LNCaP clone FGC (cell line): Measurements from ENCODE around the gene GPBAR1.

ENCODE experiments used
- DNase-seq: peaks from one replicate; pipeline ENCODE4 v3.0.0-alpha.2; 2011; ENCODE audit warnings: low read depth
- H3K4me3 ChIP-seq: 2 replicates; pipeline ENCODE4 v1.5.1; 2011; ENCODE audit warnings: mild to moderate bottlenecking, low read depth, low read length, control low read depth
- TF ChIP-seq, protein P1 (sequence below): IDR thresholded peaks from 2 replicates; pipeline ENCODE4 v1.5.1; 2012; ENCODE audit warnings: mild to moderate bottlenecking; ENCODE audit not compliant: control insufficient read depth, insufficient read depth; ENCODE audit errors: extremely low read depth

GPBAR1 gene

DNA sequence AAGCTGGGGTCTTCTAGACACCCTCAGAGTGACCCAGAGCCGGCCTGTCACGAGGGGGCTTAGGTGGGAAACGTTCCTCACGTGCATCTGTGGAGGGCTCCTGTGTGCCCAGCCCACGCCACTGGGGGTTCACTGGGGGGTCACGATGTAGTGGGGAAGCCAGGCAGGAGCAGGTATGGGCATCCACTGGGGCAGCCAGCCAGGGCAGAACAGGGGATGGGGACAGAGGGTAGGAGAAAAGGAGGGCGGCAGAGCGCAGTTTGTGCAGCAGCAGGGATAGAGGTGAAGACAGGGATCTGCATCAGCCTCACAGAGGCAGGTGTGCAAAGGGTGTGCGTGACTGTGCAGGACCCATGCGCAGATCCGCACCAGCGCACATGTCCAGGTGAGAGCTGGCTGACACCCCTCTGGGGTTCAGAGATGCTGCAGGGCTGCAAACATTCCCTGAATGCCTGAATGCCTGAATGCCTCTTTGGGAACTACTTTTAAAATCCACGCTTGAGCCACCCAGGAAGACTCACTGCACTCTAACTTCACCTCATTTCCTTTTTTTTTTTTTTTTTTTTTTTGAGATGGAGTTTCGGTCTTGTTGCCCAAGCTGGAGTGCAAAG lies 19.6 kb downstream of the GPBAR1 start:
- no peak overlapping the region for H3K4me3 ChIP-seq
- DNase-seq: no peak
- TF ChIP-seq, protein P1, sequence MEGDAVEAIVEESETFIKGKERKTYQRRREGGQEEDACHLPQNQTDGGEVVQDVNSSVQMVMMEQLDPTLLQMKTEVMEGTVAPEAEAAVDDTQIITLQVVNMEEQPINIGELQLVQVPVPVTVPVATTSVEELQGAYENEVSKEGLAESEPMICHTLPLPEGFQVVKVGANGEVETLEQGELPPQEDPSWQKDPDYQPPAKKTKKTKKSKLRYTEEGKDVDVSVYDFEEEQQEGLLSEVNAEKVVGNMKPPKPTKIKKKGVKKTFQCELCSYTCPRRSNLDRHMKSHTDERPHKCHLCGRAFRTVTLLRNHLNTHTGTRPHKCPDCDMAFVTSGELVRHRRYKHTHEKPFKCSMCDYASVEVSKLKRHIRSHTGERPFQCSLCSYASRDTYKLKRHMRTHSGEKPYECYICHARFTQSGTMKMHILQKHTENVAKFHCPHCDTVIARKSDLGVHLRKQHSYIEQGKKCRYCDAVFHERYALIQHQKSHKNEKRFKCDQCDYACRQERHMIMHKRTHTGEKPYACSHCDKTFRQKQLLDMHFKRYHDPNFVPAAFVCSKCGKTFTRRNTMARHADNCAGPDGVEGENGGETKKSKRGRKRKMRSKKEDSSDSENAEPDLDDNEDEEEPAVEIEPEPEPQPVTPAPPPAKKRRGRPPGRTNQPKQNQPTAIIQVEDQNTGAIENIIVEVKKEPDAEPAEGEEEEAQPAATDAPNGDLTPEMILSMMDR: no peak

DNA sequence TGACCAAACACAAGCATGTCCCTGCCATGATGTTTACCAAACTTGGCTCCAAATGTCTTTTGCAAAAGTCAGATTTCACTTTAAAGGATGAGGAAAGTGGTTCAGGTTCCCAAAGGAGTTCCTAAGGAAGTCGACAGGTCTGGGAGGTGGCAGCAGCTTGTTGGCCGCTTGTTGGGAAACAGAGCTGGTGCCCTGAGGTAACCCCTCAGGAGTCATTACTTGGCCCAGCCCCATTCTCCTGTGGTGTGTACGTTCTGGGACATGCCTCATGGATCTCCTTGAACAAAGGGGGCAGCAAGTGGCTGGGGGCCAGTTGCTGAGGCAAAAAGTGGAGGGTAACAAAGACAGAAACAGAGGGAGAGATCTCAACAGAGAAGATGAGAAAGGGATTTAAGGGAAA lies 20.6 kb downstream of the GPBAR1 start:
- TF ChIP-seq, protein P1: no peak
- DNase-seq: no peak
- H3K4me3 ChIP-seq: no peak overlapping the region

DNA sequence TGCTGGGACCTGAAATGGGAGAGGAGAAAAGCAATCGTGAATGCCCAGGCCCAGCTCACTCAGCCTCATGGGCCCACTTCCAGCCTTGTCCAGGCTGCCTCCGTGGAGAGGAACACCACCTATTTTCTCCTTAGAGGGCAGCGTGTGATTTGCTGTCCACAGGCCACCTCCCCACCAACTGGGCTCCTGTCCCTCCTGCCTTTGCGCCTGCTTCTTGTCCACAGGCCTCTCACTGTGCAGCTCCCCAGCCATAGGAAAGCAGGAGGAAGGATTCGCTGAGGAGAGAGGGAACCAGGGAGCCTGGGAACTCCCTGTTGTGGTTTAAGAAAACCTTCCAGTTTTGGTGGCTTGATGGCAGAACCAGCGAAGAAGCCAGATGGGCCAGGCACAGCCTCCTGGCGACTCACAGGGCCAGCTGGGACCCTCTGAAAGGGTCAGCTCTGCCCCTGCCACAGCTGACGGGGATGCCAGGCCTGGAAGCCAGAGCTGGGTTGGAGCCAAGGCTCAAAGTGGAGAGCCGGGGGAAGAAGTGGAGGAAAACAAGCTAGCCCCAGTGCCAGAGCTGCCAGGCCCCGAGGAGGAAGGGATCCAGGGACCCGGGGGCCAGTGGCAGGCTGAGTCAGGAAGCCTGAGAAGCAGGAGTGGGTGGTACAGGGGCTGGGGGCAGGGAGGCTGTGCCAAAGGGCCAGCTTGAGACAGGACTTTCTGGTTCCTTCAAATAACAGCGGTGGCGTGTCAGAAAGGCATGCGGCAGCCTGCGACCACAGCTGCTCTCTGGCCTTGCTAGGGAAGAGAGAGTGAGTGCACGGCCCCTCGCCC lies 21.6 kb downstream of the GPBAR1 start:
- DNase-seq: peak; percentile 38
- no peak overlapping the region for H3K4me3 ChIP-seq
- TF ChIP-seq, protein P1: no peak

DNA sequence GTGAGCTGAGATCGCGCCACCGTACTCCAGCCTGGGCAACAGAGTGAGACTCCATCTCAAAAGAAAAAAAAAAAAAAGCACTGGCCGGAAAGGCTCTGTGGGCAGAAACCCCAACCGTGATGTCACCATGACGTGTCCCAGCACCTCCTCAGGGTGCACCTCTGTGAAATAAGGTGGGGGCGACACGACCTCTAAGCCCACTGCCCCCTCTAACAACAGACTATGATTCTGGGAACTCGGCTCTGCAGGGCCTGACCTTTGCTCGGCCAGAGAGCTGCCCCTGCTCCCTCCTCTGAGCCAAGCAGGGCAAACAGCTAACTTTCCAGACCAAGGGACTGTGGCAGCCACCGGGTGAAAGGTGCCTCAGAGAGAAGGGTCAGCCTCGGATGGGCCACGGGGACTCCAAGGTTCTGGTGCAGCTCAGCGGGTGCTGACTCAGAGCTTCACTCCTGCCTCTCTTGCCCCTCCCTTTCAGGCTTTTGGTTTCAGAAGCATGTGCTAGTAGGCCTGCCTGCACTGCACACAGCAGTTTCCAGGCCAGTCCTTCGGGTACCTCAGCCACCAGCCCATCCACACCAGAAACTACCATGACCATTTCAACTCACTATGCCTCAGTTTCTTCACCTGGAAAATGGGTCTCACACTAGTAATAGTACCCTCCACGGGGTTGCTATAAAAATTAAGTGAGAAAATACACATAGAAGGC lies 23.4 kb downstream of the GPBAR1 start:
- TF ChIP-seq, protein P1: no peak
- DNase-seq: no peak
- no peak overlapping the region for H3K4me3 ChIP-seq

DNA sequence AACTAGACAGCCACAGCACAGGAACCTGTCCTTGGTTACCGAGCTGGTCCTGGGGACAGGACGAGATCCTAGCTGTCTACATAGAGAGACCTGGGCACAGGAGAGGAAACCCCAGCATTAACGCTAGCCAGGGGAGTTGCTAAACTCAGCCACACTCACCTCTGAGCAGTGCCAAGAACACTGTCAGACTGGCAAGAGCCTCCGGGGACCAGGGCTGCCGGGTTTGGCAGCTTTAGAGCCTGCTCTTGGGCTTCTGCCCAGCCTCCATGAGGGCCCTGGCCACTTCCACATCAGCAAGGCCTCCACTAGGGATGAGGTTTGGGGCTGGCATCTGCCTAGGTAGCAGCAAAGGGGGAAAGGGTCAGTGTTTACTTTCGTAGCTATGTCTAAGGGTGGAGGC lies 24.8 kb downstream of the GPBAR1 start:
- no peak overlapping the region for H3K4me3 ChIP-seq

DNA sequence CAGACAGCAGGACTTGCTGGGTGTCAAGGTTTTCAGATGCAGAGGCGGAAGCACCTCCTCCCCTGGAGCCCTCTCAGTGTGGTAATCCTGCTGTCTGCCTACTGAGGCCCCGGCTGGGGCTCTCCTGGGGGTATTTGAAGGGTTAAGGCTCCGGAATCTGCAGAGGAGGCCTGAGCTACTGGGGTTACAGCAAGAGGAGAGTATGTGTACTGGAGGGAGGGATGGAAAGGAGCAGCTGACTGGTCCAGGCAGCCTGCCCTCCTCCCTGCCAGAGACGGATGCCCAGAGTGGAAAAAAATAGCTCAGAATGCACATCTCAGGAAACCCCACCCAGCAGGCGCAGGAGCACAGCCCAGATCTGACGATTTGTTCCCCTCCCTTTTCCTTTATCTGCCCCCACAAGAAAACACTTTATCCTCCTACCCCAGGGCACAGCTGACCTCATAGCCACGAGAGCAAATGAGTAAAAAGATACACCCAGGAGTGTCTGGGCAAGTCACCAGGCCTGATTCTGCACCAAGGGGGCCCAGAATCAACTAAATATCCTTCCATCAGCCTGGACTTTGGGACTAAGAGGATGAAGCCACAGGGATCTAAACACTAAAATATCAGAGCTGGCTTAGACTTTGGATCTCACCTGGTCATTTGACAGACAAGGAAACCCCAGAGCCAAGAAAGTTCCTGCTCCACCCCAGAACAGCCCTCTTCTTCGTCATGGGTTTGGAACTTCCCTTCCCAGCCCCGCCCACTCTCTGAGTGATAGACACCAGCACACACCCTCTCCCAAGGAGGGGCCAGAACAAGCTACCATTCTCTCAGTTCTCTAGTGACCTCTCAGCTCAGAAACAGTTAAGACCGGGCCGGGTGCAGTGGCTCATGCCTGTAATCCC lies 26.0 kb downstream of the GPBAR1 start:
- TF ChIP-seq, protein P1: no peak
- DNase-seq: peak; percentile 69
- peak overlapping the region; percentile 1; the same call in 1 of the 2 replicates for H3K4me3 ChIP-seq

More for the DNA sequence above, 24.8 kb downstream of the GPBAR1 start:
- TF ChIP-seq, protein P1: no peak
- peak; percentile 73 for DNase-seq
